Daoy (cell line): ENCODE results near the gene NAT9. TPM values are rescaled to one million over a fixed set of nuclear protein-coding genes. Genes with fewer than 3 reads are reported as not detected.

Experiments used
- DNase-seq: peaks from one replicate; pipeline ENCODE4 v3.0.0-alpha.2; 2015; ENCODE audit warnings: low read depth
- total RNA-seq: library from RNA; depleted of rRNA; stranded (reverse); fragments of >200 nt; shearing (Covaris generic); gene quantifications from 2 replicates; pipeline ENCODE4 v1.2.3, GENCODE V29; 2014

Gene NAT9
- total RNA-seq, 1 experiment from 2014 or later: 31.1 TPM

- DNase-seq: no peak
Measured at GRCh38 chr17:74746376-74746775, 29.8 kb downstream of the NAT9 start.

- DNase-seq: no peak
Measured at GRCh38 chr17:74745548-74746177, 30.5 kb downstream of the NAT9 start.

GRCh38 chr17:74744714-74745547 lies 31.2 kb downstream of the NAT9 start:
- DNase-seq: peak; percentile 77

GRCh38 chr17:74744349-74744713 lies 31.8 kb downstream of the NAT9 start:
- DNase-seq: no peak

- DNase-seq: no peak
Measured at GRCh38 chr17:74743755-74744154, 32.4 kb downstream of the NAT9 start.

GRCh38 chr17:74742978-74743545 lies 33.1 kb downstream of the NAT9 start:
- DNase-seq: no peak

GRCh38 chr17:74742153-74742515 lies 34.0 kb downstream of the NAT9 start:
- DNase-seq: peak; percentile 44

GRCh38 chr17:74740641-74741387 lies 35.3 kb downstream of the NAT9 start:
- no peak for DNase-seq

- no peak for DNase-seq
Measured at GRCh38 chr17:74740173-74740572, 36.0 kb downstream of the NAT9 start.

- DNase-seq: no peak
Measured at GRCh38 chr17:74739227-74739831, 36.8 kb downstream of the NAT9 start.

GRCh38 chr17:74738051-74738996 lies 37.8 kb downstream of the NAT9 start:
- DNase-seq: peak; percentile 49

GRCh38 chr17:74737299-74738050 lies 38.7 kb downstream of the NAT9 start:
- DNase-seq: peak; percentile 61

- DNase-seq: no peak
Measured at GRCh38 chr17:74736513-74737298, 39.4 kb downstream of the NAT9 start, which contains the start of gene RAB37. Gene RAB37 (plus strand): TSS chr17:74737256. CDS start chr17:74737273, 17 bp downstream.

- no peak for DNase-seq
Measured at GRCh38 chr17:74734256-74734655, 41.9 kb downstream of the NAT9 start.

- DNase-seq: no peak
Measured at GRCh38 chr17:74733365-74734122, 42.6 kb downstream of the NAT9 start.

GRCh38 chr17:74732042-74732867 lies 43.9 kb downstream of the NAT9 start:
- DNase-seq: no peak

GRCh38 chr17:74731347-74731605 lies 44.9 kb downstream of the NAT9 start:
- no peak for DNase-seq
